SK-N-SH (cell line): ENCODE results near the gene FZD10. TPM values are rescaled to one million over a fixed set of nuclear protein-coding genes. Genes with fewer than 3 reads are reported as not detected.

Experiments used
- CTCF ChIA-PET: fragments of 300-600, 350-600 bp; formaldehyde crosslinking; extraction: SDS; loops from one replicate; lab custom pipeline; 2021; lab: Yijun Ruan, JAX
- POLR2A ChIA-PET: fragments of 350-600 bp; sonication (Branson Sonifier 250); formaldehyde crosslinking; extraction: SDS; loops from one replicate; lab custom pipeline; 2020; ENCODE audit warnings: antibody characterized with exemption, inconsistent platforms; lab: Yijun Ruan, JAX
- DNase-seq: peaks from one replicate; pipeline ENCODE4 v3.0.0; 2012
- H2AFZ ChIP-seq: fragments of 200-600 bp; sonication (generic); 2 replicates; pipeline ENCODE4 v1.8.1; 2016; ENCODE audit warnings: antibody characterized with exemption, mild to moderate bottlenecking, low read depth
- H3F3A ChIP-seq: fragments of 200-600 bp; sonication (generic); replicated peaks from 2 replicates; pipeline ENCODE3; 2016; ENCODE audit warnings: antibody characterized with exemption, mild to moderate bottlenecking; ENCODE audit not compliant: insufficient read depth
- H3K27ac ChIP-seq, 2 experiments: fragments of 200-500 bp in 1 of 2; fragments of 200-600 bp in 1 of 2; sonication (Bioruptor generic) in 1 of 2; sonication (generic), shearing (Covaris generic) in 1 of 2; 2 replicates each; pipeline versions ENCODE4 v1.5.1 to v1.6.1; 2014 to 2016; ENCODE audit warnings: low read depth in 2 of 2, inconsistent platforms in 1 of 2, low read length in 1 of 2, mild to moderate bottlenecking in 1 of 2, mixed read lengths in 1 of 2
- H3K27me3 ChIP-seq: fragments of 200-600 bp; sonication (generic), shearing (Covaris generic); 2 replicates; pipeline ENCODE4 v1.6.1; 2016; ENCODE audit warnings: mixed run types; ENCODE audit not compliant: insufficient read depth
- H3K36me3 ChIP-seq, 2 experiments: fragments of 200-500 bp in 1 of 2; fragments of 200-600 bp in 1 of 2; sonication (Bioruptor generic) in 1 of 2; sonication (generic) in 1 of 2; replicated peaks in 1 of 2; 2 replicates each; pipeline versions ENCODE3 to v1.5.1; 2014 to 2016; ENCODE audit warnings: low read length in 1 of 2, mild to moderate bottlenecking in 1 of 2; ENCODE audit not compliant: insufficient read depth in 2 of 2, control insufficient read depth in 1 of 2
- H3K4me1 ChIP-seq, 2 experiments: fragments of 200-500 bp in 1 of 2; fragments of 200-600 bp in 1 of 2; sonication (Bioruptor generic) in 1 of 2; sonication (generic), shearing (Covaris generic) in 1 of 2; 2 replicates each; pipeline versions ENCODE4 v1.5.1 to v1.6.1; 2014 to 2016; ENCODE audit warnings: low read depth in 1 of 2, low read length in 1 of 2, mixed run types in 1 of 2; ENCODE audit not compliant: insufficient read depth in 2 of 2, control insufficient read depth in 1 of 2
- H3K4me2 ChIP-seq: fragments of 200-600 bp; sonication (generic), shearing (Covaris generic); 2 replicates; pipeline ENCODE4 v1.6.1; 2017; ENCODE audit warnings: mixed run types
- H3K4me3 ChIP-seq, 2 experiments: fragments of 200-500 bp in 1 of 2; fragments of 200-600 bp in 1 of 2; sonication (Bioruptor generic) in 1 of 2; sonication (generic), shearing (Covaris generic) in 1 of 2; 2 replicates each; pipeline versions ENCODE4 v1.5.1 to v1.8.1; 2014 to 2016; ENCODE audit warnings: low read depth in 2 of 2, inconsistent platforms in 1 of 2, low read length in 1 of 2, mild to moderate bottlenecking in 1 of 2, mixed read lengths in 1 of 2, moderate library complexity in 1 of 2
- H3K79me2 ChIP-seq: fragments of 200-600 bp; sonication (generic); 2 replicates; pipeline ENCODE4 v1.8.1; 2017; ENCODE audit warnings: mild to moderate bottlenecking; ENCODE audit not compliant: insufficient read depth
- H3K9ac ChIP-seq: fragments of 200-600 bp; sonication (generic); 2 replicates; pipeline ENCODE4 v1.6.1; 2017; ENCODE audit warnings: mixed run types
- H3K9me2 ChIP-seq: fragments of 200-600 bp; sonication (generic); 2 replicates; pipeline ENCODE4 v1.6.1; 2017; ENCODE audit warnings: mixed run types
- H3K9me3 ChIP-seq: fragments of 200-600 bp; sonication (generic); 2 replicates; pipeline ENCODE4 v1.6.1; 2017; ENCODE audit warnings: mixed run types, mild to moderate bottlenecking, moderate library complexity
- H4K20me1 ChIP-seq: fragments of 200-600 bp; sonication (generic); 2 replicates; pipeline ENCODE4 v1.6.1; 2017; ENCODE audit warnings: mild to moderate bottlenecking, mixed run types; ENCODE audit not compliant: insufficient read depth
- CHD2 ChIP-seq: fragments of 150-350 bp; IDR thresholded peaks from 2 replicates; pipeline ENCODE4 v1.6.1; 2018; ENCODE audit warnings: low read length; ENCODE audit not compliant: partially characterized antibody
- EZH2phosphoT487 ChIP-seq: fragments of 200-600 bp; sonication (generic); IDR thresholded peaks from 2 replicates; pipeline ENCODE4 v1.6.1; 2017; ENCODE audit warnings: low read depth, mixed run types, mild to moderate bottlenecking, antibody characterized with exemption, moderate library complexity, borderline replicate concordance
- FOSL2 ChIP-seq: IDR thresholded peaks from 2 replicates; pipeline ENCODE4 v1.4.0; 2012; ENCODE audit warnings: low read depth, mild to moderate bottlenecking, moderate library complexity, borderline replicate concordance
- FOXJ3 ChIP-seq: sonication (generic); formaldehyde crosslinking; IDR thresholded peaks from 2 replicates; pipeline ENCODE4 v1.5.1; 2020; ENCODE audit warnings: mild to moderate bottlenecking, missing genetic modification reagents
- FOXM1 ChIP-seq: IDR thresholded peaks from 2 replicates; pipeline ENCODE4 v1.4.0; 2012; ENCODE audit warnings: low read depth, mild to moderate bottlenecking
- GATA2 ChIP-seq: sonication (generic); formaldehyde crosslinking; IDR thresholded peaks from 2 replicates; pipeline ENCODE4 v1.5.0; 2020; ENCODE audit warnings: mild to moderate bottlenecking, missing genetic modification reagents
- JUND ChIP-seq: IDR thresholded peaks from 2 replicates; pipeline ENCODE4 v1.4.0; 2012
- MEF2A ChIP-seq: IDR thresholded peaks from 2 replicates; pipeline ENCODE4 v1.4.0; 2012; ENCODE audit warnings: low read depth, borderline replicate concordance
- NRF1 ChIP-seq: IDR thresholded peaks from 2 replicates; pipeline ENCODE4 v1.6.1; 2012; ENCODE audit warnings: low read depth, mild to moderate bottlenecking, low read length
- POLR2AphosphoS5 ChIP-seq: IDR thresholded peaks from 2 replicates; pipeline ENCODE4 v1.6.1; 2012; ENCODE audit warnings: low read depth, low read length
- RFX5 ChIP-seq: IDR thresholded peaks from 2 replicates; pipeline ENCODE4 v1.6.1; 2012; ENCODE audit warnings: mild to moderate bottlenecking, improper control_type of control experiment, low read length
- SMC3 ChIP-seq: IDR thresholded peaks from 2 replicates; pipeline ENCODE4 v1.6.1; 2012; ENCODE audit warnings: low read depth, low read length, improper control_type of control experiment
- TAF1 ChIP-seq: IDR thresholded peaks from 2 replicates; pipeline ENCODE4 v1.6.1; 2012; ENCODE audit warnings: low read depth, mild to moderate bottlenecking, low read length, moderate library complexity, borderline replicate concordance
- TCF12 ChIP-seq: IDR thresholded peaks from 2 replicates; pipeline ENCODE4 v1.4.0; 2012
- YY1 ChIP-seq: IDR thresholded peaks from 2 replicates; pipeline ENCODE4 v1.4.0; 2012; ENCODE audit warnings: low read depth, mild to moderate bottlenecking
- WGBS: methylation state at CpG from one replicate; pipeline ENCODE4 v1.1.6; 2017; ENCODE audit warnings: low lambda C conversion rate; 5-methylcytosine and 5-hydroxymethylcytosine counted together
- polyA plus RNA-seq, 3 experiments: library from polyadenylated mRNA; depleted of rRNA; stranded (reverse); fragments of >200 nt; gene quantifications; 2 replicates each; pipeline ENCODE4 v1.2.3, GENCODE V29; 2012
- TF ChIP-seq, protein P1 (sequence below): IDR thresholded peaks from 2 replicates; pipeline ENCODE4 v1.4.0; 2012; ENCODE audit warnings: low read depth, borderline replicate concordance
- TF ChIP-seq, protein P2 (sequence below): IDR thresholded peaks from 2 replicates; pipeline ENCODE4; 2012

FZD10 gene
- polyA plus RNA-seq, 1 of the 3 experiments (the other 2 are of a cell fraction), result not detected

DNA sequence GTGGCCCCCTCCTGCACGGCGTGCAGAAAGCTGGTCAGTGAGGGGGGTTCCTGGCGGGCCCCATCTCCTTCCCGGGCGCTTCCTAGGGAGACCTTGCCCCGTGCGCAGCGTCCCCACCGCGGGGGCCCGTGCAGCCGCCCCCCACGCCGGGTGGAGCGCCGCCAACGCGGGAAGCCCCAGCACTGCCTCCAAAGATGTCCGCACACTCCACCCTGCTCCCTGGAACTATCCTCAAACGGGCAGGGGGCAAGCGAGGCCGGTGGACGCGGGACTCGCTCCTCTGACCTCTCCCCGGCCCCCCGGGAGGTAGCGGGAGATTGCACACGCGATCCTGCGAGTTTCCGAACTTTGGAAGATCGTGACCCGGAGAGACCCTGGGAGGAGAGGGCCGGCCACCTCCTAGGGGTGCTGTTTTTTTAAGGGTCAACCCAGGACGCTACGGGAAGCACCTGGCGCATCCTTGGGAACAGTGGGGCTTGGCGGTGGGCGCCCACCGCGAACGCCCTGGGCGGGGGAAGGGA, 1.5 kb upstream of the FZD10 start:
- 5% methylated on average over 20 of the region's 44 CpGs for WGBS
- H3F3A ChIP-seq, result no peaks in the 10 kb centered on the region
- no peaks in the 10 kb centered on the region for H3K4me1 ChIP-seq
- no peaks in the 10 kb centered on the region for H4K20me1 ChIP-seq
- no peaks in the 10 kb centered on the region for H3K79me2 ChIP-seq
- no peak overlapping the region for H3K4me3 ChIP-seq
- no peaks in the 10 kb centered on the region for H3K9me3 ChIP-seq
- H3K36me3 ChIP-seq, result no peaks in the 10 kb centered on the region
- CTCF ChIA-PET, result no interaction called here
- H3K27ac ChIP-seq, result no peak overlapping the region
- H3K4me2 ChIP-seq, result no peak overlapping the region
- H3K9ac ChIP-seq, result no peak overlapping the region
- H3K9me2 ChIP-seq, result no peaks in the 10 kb centered on the region
- TF ChIP-seq NRF1 (no peak), SMC3 (no peak)
- POLR2A ChIA-PET, result no interaction called here
- H3K27me3 ChIP-seq, result no peaks in the 10 kb centered on the region
- no peak overlapping the region for H2AFZ ChIP-seq
- no peak for DNase-seq

DNA sequence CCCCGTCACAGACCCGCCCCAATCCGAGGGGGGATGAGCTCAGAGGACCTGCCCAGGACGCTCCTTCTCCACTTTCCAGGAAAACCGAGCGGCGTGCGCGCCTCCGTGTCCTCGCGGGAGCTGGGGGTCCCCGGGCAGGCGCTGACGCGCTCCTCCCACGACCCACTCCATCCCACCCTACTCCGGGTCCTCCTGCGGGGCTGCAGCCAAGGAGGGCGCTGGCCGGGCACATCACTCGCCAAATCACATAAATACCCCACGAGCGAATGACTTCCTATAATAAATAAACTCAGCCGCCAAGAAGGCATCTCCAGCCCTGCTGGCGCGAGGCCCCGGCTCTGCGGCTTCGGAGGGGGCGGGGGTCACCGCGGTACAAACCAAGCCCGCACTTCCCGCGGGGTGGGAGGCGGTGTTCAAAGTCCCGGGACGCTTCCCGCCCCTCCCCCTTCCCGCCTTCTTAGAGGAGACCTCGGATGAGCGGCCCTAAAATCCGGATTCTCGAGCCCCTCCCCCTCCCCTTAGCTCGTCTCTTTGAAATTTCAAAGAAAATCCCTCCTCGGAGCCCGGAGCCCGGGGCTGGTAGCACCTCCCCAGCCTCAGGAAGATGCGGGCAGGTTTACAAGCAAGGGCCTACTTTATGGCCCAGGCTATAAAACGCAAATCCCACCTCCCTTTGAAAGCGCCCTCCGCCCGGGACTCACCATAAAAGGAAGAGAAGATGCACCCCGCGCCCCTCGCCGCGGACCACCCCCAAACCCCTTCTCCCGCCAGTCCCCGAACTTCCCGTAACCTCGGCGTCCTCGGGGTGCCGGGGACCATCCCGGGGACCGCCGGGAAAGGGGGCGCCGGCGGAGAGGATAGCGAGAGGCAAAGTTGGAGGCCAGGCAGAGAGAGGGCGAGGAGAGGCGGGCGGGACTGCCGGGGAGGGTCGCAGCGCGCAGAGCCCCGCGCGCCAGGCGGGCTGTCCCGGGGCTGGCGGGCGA, 712 bp upstream of the FZD10 start:
- H3K9ac ChIP-seq, result no peak overlapping the region
- no peaks in the 10 kb centered on the region for H3K9me3 ChIP-seq
- no peaks in the 10 kb centered on the region for H3K36me3 ChIP-seq
- H2AFZ ChIP-seq, result no peak overlapping the region
- no peaks in the 10 kb centered on the region for H3K9me2 ChIP-seq
- no peaks in the 10 kb centered on the region for H3F3A ChIP-seq
- no peaks in the 10 kb centered on the region for H3K4me1 ChIP-seq
- CTCF ChIA-PET, result no interaction called here
- H3K79me2 ChIP-seq, result no peaks in the 10 kb centered on the region
- H4K20me1 ChIP-seq, result no peaks in the 10 kb centered on the region
- TF ChIP-seq JUND (no peak), MEF2A (no peak)
- POLR2A ChIA-PET, result no interaction called here
- H3K27ac ChIP-seq, result no peak overlapping the region
- no peak overlapping the region for H3K4me3 ChIP-seq
- no peaks in the 10 kb centered on the region for H3K27me3 ChIP-seq
- DNase-seq, result peak; percentile 58
- H3K4me2 ChIP-seq, result no peak overlapping the region
- WGBS, result 32% methylated on average over 63 of the region's 87 CpGs

DNA sequence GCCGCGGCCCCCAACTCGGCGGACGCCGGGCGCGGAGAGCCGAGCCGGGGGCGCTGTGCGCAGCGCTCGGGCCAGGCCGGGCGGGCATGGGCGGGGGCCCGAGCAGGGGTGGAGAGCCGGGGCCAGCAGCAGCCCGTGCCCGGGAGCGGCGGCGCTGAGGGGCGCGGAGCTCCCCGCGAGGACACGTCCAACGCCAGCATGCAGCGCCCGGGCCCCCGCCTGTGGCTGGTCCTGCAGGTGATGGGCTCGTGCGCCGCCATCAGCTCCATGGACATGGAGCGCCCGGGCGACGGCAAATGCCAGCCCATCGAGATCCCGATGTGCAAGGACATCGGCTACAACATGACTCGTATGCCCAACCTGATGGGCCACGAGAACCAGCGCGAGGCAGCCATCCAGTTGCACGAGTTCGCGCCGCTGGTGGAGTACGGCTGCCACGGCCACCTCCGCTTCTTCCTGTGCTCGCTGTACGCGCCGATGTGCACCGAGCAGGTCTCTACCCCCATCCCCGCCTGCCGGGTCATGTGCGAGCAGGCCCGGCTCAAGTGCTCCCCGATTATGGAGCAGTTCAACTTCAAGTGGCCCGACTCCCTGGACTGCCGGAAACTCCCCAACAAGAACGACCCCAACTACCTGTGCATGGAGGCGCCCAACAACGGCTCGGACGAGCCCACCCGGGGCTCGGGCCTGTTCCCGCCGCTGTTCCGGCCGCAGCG, 639 bp downstream of the FZD10 start:
- Histone ChIP-seq H3K9me2 (no peaks in the 10 kb centered on the region), H3K27me3 (no peaks in the 10 kb centered on the region), H2AFZ (no peak overlapping the region), H3K4me2 (no peak overlapping the region), H3K9me3 (no peaks in the 10 kb centered on the region), H3K27ac (no peak overlapping the region), H3K4me3 (no peak overlapping the region), H3K4me1 (no peaks in the 10 kb centered on the region), H3K36me3 (no peaks in the 10 kb centered on the region), H4K20me1 (no peaks in the 10 kb centered on the region), H3K9ac (no peak overlapping the region), H3K79me2 (no peaks in the 10 kb centered on the region), H3F3A (no peaks in the 10 kb centered on the region)
- WGBS, result 35% methylated on average over 11 of the region's 78 CpGs
- ChIA-PET CTCF (interaction anchor here (0.6 kb wide), 1 partner anchor 33 kb away, joined by 3 read pairs; no protein-coding TSS in a partner anchor), POLR2A (no interaction called here)
- DNase-seq, result peak; percentile 55
- no peak for TF ChIP-seq YY1
- TF ChIP-seq RFX5, result no peak
- no peak for TF ChIP-seq FOSL2
- no peak for TF ChIP-seq GATA2
- no peak for TF ChIP-seq FOXM1
- TF ChIP-seq, protein P1, sequence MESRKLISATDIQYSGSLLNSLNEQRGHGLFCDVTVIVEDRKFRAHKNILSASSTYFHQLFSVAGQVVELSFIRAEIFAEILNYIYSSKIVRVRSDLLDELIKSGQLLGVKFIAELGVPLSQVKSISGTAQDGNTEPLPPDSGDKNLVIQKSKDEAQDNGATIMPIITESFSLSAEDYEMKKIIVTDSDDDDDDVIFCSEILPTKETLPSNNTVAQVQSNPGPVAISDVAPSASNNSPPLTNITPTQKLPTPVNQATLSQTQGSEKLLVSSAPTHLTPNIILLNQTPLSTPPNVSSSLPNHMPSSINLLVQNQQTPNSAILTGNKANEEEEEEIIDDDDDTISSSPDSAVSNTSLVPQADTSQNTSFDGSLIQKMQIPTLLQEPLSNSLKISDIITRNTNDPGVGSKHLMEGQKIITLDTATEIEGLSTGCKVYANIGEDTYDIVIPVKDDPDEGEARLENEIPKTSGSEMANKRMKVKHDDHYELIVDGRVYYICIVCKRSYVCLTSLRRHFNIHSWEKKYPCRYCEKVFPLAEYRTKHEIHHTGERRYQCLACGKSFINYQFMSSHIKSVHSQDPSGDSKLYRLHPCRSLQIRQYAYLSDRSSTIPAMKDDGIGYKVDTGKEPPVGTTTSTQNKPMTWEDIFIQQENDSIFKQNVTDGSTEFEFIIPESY, result no peak
- no peak for TF ChIP-seq JUND
- TF ChIP-seq, protein P2, sequence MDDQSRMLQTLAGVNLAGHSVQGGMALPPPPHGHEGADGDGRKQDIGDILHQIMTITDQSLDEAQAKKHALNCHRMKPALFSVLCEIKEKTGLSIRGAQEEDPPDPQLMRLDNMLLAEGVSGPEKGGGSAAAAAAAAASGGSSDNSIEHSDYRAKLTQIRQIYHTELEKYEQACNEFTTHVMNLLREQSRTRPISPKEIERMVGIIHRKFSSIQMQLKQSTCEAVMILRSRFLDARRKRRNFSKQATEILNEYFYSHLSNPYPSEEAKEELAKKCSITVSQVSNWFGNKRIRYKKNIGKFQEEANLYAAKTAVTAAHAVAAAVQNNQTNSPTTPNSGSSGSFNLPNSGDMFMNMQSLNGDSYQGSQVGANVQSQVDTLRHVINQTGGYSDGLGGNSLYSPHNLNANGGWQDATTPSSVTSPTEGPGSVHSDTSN, result no peak
- TF ChIP-seq CHD2, result no peak
- no peak for TF ChIP-seq EZH2phosphoT487
- TF ChIP-seq POLR2AphosphoS5, result no peak
- no peak for TF ChIP-seq TCF12
- TF ChIP-seq FOXJ3 (CRISPR knock-in tag), result no peak
- TF ChIP-seq TAF1, result no peak
